HG02610 (cell line): ENCODE data around the gene KIAA0513.
"Not testable (repeated sequence)": the region's sequence is repeated elsewhere in the genome, so short reads cannot be mapped to it uniquely, and the experiment has no call there.

ENCODE experiments used
- ATAC-seq: cut with Tn5 transposase; IDR thresholded peaks from one replicate; pipeline ENCODE4 v1.9.1; 2021; ENCODE audit warnings: mild to moderate bottlenecking, moderate library complexity; ENCODE audit not compliant: unreplicated experiment

The KIAA0513 gene

GRCh38 chr16:85027958-85028684 lies 526 bp downstream of the KIAA0513 start:
- peak; percentile 19 for ATAC-seq

DNA sequence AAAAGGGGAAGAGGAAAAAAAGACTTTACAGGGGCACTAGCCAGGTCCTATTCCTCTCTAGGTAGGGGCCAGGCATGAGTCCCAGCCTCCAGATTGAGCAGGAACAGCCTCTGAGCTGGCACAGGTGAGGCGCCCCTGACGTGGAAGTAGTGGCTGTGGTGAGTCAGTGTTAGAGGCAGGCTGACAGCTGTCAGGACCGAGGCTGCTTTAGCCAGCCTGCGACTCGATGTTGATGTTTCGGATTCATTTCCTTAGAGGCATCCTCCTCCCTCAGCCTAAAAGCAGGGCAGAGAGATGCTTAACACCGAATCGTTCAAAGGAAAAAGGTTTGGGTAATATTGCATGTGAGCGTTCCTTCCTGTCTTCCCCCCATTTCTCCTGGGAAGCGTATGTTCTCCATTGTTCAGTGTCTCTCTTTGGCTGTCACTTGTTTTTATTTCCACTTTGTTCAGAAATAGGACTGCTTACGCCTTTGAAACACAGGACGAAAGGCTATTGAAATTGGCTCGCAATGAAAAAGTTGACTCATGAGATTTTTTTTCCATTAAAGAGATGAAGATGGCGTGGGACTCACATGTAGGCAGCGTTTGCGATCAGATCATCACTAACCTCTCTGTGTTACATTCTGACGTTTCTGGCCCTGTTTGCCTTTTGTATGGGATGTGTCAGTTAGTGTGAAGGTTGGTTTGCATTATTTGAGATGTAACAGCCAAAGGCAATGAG lies 1.3 kb downstream of the KIAA0513 start:
- ATAC-seq: peak; percentile 40

GRCh38 chr16:85029408-85029784 lies 1.8 kb downstream of the KIAA0513 start:
- no peak for ATAC-seq

DNA sequence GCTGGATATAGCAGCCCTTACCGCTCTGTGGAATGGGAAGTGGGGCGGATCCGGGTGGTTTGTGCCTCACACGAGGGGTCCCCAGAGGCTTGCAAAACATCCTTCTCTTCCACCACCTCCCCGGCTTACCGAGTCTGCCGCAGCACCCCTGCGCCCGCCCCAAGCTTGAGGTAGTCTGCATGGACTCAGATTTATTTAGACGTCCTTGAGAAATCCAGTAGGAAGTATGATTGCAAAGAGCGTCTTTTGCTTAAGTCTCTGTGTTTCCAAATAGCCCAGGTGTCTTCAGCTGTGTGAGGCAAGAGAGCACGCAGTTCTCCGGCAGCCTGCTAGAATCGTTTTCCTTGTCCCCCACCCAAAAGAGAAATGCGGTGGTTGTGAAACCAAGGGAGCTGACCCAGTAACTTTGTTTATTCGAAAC lies 2.4 kb downstream of the KIAA0513 start:
- no peak for ATAC-seq

DNA sequence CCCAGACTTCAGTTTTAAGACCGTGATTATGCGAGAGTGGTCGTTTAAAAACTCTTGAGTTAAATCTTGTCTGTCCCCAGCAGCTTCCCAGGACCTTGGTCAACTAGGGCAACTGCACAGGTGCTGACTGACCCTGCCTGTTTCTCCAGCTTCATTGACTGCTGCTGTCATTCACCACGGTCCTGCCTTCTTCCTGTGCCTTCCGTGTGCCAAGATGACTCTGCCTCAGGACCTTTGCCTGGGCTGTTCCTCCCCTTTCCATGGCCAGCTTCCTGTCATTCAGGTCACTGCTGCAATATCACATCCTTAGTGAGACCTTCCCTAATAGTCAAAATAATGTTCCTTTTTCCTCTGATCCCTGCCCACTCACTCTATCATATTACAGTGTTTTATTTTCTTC lies 3.9 kb downstream of the KIAA0513 start:
- ATAC-seq: no peak

DNA sequence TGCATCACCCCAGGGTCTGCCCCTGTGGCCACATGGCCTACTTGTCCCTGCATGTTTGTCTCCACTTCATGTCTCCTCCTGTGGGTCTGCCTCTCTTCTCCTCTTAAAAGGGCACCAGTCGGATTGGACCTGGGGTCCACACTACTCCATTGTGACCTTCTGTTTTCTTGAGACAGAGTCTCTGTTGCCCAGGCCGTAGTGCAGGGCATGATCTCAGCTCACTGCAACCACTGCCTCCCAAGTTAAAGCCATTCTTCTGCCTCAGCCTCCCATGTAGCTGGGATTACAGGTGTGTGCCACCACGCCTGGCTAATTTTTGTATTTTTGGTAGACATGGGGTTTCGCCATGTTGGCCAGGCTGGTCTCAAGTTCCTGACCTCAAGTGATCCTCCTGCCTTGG lies 4.6 kb downstream of the KIAA0513 start:
- not testable (repeated sequence) for ATAC-seq

DNA sequence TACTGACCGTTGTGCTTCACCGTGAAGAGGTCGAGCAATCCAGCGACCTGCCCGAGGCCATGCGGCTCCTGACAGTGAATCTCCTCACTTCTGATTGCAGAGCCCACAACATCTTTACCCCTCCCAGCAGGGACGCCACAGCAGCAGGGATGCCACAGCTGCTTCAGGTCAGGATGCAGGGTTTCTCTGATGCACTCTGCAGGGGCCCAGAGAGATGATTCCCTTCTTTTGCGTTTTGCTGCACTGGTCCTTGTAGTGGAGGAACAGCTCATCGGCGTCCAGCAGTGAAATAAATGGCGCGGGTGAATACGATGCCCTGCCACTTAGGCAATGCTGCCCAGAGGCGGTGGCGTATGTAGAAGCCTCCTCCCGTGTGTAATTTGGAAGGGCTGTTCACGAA lies 5.6 kb downstream of the KIAA0513 start:
- no peak for ATAC-seq

DNA sequence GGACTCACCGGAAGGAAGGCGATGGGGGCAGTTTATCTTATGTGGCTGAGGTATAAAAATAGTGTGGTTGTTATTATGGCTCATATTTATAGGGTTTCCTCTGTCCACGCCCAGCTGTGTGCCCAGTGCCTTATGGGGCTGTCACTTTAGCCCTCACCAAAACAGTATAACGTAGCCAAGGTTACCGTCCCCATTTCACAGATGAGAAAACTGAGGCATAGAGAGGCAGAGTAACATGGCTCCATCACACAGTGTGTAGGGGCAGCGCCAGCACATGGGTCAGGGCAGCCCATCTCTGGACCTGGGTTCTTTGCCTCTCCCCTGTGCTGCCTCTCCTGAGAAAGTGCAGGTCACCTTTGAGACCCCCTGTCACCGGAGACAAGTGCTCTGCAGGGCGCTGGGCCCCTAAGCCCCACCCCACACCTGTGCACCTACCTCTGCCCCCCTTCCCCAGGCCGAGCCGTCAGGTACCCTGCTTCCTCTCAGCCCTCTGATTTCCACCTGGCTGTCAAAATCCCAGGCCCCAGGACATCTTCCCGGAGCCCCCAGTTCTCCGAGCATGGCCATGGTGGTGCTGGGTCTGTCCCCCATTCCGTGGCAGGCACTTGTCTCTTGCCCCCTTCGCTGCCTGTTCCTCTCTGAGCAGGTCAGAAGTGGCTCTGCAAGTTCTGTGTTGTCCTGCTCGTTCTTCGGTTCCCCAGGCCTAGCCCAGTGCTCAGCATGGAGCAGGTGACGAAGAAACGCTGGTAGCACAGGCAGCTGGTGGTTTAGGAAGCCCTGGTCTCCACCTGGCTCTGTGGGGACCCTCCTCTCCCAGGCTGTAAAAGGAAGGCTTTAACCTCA lies 7.2 kb downstream of the KIAA0513 start:
- ATAC-seq: no peak

DNA sequence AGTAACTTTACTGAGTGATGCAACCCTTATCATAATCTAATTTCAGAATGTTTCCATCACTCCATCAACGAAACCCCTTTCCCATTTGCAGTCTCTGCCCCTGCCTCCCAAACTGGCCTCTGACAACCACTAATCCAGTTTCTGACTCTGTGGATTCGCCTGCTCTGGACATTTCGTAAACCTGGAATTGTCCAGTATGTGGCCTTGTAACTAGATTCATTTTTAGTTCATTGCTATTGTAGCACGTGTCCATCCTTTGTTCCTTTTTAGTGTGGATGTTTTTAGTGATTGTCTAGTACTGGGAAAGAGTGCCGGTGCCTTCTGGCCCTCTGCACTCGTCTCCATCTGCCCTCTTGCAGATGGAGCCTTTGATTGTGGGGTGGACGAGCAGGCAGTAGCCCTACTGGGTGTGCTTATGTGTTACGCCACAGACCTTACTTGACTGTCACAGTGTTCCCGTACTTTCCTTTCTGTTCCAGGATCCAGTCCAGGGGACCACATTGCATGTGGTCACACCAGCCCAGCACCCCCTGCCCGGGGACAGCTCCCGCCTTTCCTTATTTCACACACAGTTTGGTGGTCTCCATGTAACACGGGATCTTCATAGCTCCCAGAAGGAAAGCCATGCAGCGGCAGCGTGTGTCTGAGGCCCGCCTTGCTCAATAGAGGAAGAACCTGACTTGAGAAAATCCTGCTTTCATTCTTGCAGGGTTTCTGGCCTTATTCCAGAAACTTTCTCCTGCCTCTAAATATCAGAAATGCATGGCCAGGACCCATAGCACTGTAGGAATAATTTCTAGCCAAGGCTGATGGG lies 8.8 kb downstream of the KIAA0513 start:
- ATAC-seq: no peak

DNA sequence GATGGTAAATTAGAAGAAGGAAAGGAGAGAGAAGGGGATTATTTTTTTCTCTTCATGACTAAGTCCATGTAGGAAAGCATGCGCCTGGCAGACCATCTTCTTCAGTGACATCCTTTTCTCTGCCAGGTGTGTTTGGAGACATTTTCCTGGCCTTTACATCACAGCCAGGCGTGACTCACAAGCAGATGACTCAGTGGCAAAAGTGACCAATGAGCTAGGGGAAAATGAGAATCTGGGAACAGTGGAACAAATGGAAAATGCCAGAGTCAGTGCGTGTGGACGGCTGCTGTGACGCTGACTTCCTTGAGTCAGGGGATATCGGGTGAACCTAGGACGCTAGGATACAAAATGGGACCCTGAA lies 9.4 kb downstream of the KIAA0513 start:
- no peak for ATAC-seq

DNA sequence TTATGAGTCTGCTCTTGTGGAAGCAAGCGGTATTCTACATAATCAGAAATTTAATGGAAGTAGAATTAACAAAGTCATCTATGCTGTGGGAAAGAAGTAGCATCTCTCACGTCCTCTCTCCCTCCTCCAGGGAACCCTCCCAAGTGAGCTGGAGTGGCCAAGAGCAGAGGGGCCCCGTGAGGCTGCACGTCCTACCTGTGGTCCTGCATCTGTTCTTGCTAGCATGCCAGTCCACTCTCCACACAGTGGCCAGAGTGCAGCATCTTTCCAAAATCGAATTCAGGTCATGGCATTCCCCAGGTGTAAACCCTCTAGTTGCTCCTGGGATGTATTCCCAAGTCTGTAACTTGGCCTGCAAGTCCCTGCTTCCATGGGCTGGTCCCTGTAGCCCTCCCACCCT lies 10.1 kb downstream of the KIAA0513 start:
- ATAC-seq: no peak

GRCh38 chr16:85040685-85041084 lies 13.1 kb downstream of the KIAA0513 start:
- ATAC-seq: no peak

GRCh38 chr16:85041219-85042166 lies 13.9 kb downstream of the KIAA0513 start:
- ATAC-seq: no peak

DNA sequence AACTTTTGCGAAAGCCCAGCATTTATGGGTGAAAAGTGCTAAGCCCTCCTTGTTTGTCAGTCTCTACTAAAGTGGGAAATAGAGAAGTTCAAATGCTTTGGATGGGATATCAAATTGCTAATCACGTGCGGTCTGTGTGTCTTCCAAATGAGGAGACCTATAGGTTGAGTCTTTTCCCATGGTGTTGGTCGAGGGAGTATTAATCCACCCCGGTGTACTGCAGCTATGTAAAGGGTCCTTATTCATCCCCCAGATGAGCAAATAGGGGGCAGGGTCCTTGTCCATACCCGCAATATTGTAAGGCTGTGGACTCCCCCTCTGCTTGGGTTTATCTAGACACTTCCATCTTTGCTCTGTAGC lies 14.6 kb downstream of the KIAA0513 start:
- ATAC-seq: no peak

- ATAC-seq: no peak
Observed at GRCh38 chr16:85042606-85043005, 15.0 kb downstream of the KIAA0513 start.

- ATAC-seq: no peak
Observed at GRCh38 chr16:85045077-85045476, 17.5 kb downstream of the KIAA0513 start.

DNA sequence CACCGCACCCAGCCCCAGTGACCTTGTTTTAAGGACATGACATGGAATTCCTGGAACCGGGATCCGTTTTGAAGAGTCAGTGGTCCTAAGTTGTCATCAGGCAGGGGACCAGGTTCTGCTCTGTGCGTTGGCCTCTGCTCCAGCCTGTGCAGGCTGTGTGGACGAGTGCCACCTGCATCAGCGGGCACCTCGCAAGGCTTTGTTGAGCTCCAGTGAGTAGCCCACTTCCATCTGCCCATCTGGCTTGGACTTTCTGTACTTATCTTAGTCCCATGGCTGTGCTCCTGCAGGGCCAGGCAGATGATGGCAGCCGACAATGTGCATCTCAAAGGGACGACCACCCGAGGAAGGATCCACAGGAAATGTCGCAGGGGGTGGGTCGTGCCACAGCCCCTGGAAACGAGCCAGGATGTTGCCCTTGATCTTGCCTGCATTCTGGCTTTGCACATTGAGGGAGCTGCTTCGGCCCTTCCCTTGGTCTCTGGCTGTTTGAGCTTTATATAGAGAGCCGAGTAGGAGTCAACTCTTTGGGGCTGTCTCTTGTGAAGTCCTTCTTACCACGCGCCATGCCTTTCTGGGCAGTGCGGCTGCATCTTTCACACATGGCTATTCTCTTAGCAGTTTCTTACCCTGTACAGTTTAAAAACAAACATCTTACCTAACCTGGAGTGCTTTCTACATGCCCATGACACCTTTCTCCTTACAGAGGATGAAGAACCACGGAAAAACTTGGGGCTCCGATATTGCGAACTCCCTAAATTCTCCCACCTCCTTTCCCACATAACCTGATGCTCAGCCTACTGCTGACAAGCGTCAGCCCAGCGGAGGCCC lies 18.3 kb downstream of the KIAA0513 start:
- ATAC-seq: no peak

DNA sequence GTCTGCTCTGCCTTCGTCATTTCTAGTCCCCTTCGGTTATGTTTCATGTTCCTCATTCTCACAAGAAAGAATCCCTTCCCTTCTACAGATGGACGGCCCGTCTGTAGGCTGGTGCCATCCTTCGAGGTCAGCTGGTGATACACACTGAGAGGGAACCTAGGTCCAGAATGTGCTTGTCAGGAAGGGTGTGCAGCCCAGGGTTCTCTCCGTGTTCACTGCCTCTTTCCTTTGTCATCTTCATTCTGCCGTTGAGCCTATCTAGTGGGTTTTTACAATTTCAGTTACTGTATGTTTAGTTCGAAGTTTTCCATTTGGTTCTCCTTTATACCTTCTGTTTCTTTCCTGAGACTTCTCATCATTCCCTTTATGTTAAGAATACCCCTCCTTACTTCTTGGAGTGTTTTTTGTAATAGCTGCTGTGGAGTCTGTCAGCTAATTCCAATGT lies 18.9 kb downstream of the KIAA0513 start:
- no peak for ATAC-seq
